Urinary bladder (tissue), 4 donors: ENCODE results near the gene CFAP97D2. TPM values are rescaled to one million over a fixed set of nuclear protein-coding genes. Genes with fewer than 3 reads are reported as not detected.
"Not testable (repeated sequence)": the region's sequence is repeated elsewhere in the genome, so short reads cannot be mapped to it uniquely, and the experiment has no call there.

Experiments
- DNase-seq: peaks from one replicate; pipeline ENCODE4 v3.0.0-alpha.2; 2015; ENCODE audit errors: extremely low spot score
- H3K27ac ChIP-seq: one replicate; pipeline ENCODE4 v1.5.1; 2013; ENCODE audit warnings: low read depth, mild to moderate bottlenecking, moderate library complexity
- H3K36me3 ChIP-seq: one replicate; pipeline ENCODE4 v1.6.1; 2013; ENCODE audit warnings: mild to moderate bottlenecking, moderate library complexity; ENCODE audit not compliant: insufficient read depth
- H3K4me1 ChIP-seq: one replicate; pipeline ENCODE4 v1.6.1; 2013; ENCODE audit warnings: mild to moderate bottlenecking, moderate library complexity; ENCODE audit not compliant: insufficient read depth
- H3K4me3 ChIP-seq: one replicate; pipeline ENCODE4 v1.5.1; 2013; ENCODE audit warnings: low read depth, low read length
- WGBS: extraction: QIAGEN DNeasy Blood & Tissue Kit; methylation state at CpG from one replicate; pipeline ENCODE4 v1.1.7; 2013; 5-methylcytosine and 5-hydroxymethylcytosine counted together
- polyA plus RNA-seq: library from polyadenylated mRNA; stranded (reverse); fragments of 200-250 nt; gene quantifications from one replicate; pipeline ENCODE4 v1.2.3, GENCODE V29; 2013
- total RNA-seq: library from RNA; depleted of rRNA; stranded (reverse); fragments of >200 nt; gene quantifications from one replicate; pipeline ENCODE4 v1.2.3, GENCODE V29; 2014
- donor health status: healthy with polysubstance abuse.
- donor health status: healthy.

Gene CFAP97D2
- total and polyA plus RNA-seq, 2 donors: not detected

GRCh38 chr13:114174529-114174961 lies 4.5 kb upstream of the CFAP97D2 start:
- H3K27ac ChIP-seq: no peak overlapping the region
- H3K36me3 ChIP-seq: no peaks in the 10 kb centered on the region
- WGBS: 21% methylated on average over 3 of the region's 3 CpGs
- H3K4me1 ChIP-seq: no peaks in the 10 kb centered on the region
- no peak overlapping the region for H3K4me3 ChIP-seq
- no peak for DNase-seq

GRCh38 chr13:114176359-114176902 lies 2.6 kb upstream of the CFAP97D2 start:
- not testable (repeated sequence) for H3K36me3 ChIP-seq, H3K27ac ChIP-seq, H3K4me1 ChIP-seq, DNase-seq, H3K4me3 ChIP-seq
- 92% methylated on average over 13 of the region's 14 CpGs for WGBS

GRCh38 chr13:114177245-114178010 lies 1.6 kb upstream of the CFAP97D2 start:
- Histone ChIP-seq H3K4me3 (no peak overlapping the region), H3K27ac (no peak overlapping the region), H3K36me3 (no peaks in the 10 kb centered on the region), H3K4me1 (no peaks in the 10 kb centered on the region)
- 61% methylated on average over 12 of the region's 12 CpGs for WGBS
- no peak for DNase-seq

- Histone ChIP-seq H3K4me1 (peaks cover 2% of the 10 kb centered on the region), H3K27ac (no peak overlapping the region), H3K36me3 (no peaks in the 10 kb centered on the region), H3K4me3 (no peak overlapping the region)
- WGBS: 82% methylated on average over 15 of the region's 15 CpGs
- DNase-seq: no peak
Observed at GRCh38 chr13:114185182-114185971, 6.3 kb downstream of the CFAP97D2 start.

GRCh38 chr13:114194853-114195252 lies 15.8 kb downstream of the CFAP97D2 start:
- Histone ChIP-seq H3K27ac (no peak overlapping the region), H3K36me3 (no peaks in the 10 kb centered on the region), H3K4me1 (no peaks in the 10 kb centered on the region), H3K4me3 (no peak overlapping the region)
- 73% methylated on average over 5 of the region's 5 CpGs for WGBS
- DNase-seq: no peak

- WGBS: 76% methylated on average over 5 of the region's 5 CpGs
- no peak overlapping the region for H3K4me3 ChIP-seq
- peaks cover 1% of the 10 kb centered on the region for H3K4me1 ChIP-seq
- H3K36me3 ChIP-seq: no peaks in the 10 kb centered on the region
- no peak overlapping the region for H3K27ac ChIP-seq
- no peak for DNase-seq
Observed at GRCh38 chr13:114196629-114197028, 17.6 kb downstream of the CFAP97D2 start.

GRCh38 chr13:114198556-114198955 lies 19.5 kb downstream of the CFAP97D2 start:
- no peak for DNase-seq
- H3K27ac ChIP-seq: no peak overlapping the region
- peaks cover 1% of the 10 kb centered on the region for H3K4me1 ChIP-seq
- no peak overlapping the region for H3K4me3 ChIP-seq
- WGBS: 65% methylated on average over 17 of the region's 47 CpGs
- H3K36me3 ChIP-seq: no peaks in the 10 kb centered on the region

- H3K27ac ChIP-seq, DNase-seq, H3K4me3 ChIP-seq, H3K36me3 ChIP-seq, H3K4me1 ChIP-seq: not testable (repeated sequence)
- WGBS: 49% methylated on average over 52 of the region's 75 CpGs
Observed at GRCh38 chr13:114199526-114199925, 20.5 kb downstream of the CFAP97D2 start.

GRCh38 chr13:114199954-114200353 lies 20.9 kb downstream of the CFAP97D2 start:
- 64% methylated on average over 38 of the region's 42 CpGs for WGBS
- H3K27ac ChIP-seq: no peak overlapping the region
- no peaks in the 10 kb centered on the region for H3K36me3 ChIP-seq
- H3K4me1 ChIP-seq: peaks cover 1% of the 10 kb centered on the region
- peak overlapping the region; percentile 5 for H3K4me3 ChIP-seq
- DNase-seq: no peak

- peak overlapping the region; percentile 5 for H3K4me3 ChIP-seq
- no peak for DNase-seq
- no peaks in the 10 kb centered on the region for H3K36me3 ChIP-seq
- peaks cover 1% of the 10 kb centered on the region for H3K4me1 ChIP-seq
- no peak overlapping the region for H3K27ac ChIP-seq
- 44% methylated on average over 18 of the region's 18 CpGs for WGBS
Observed at GRCh38 chr13:114200399-114200911, 21.4 kb downstream of the CFAP97D2 start.

- no peak for DNase-seq
- no peak overlapping the region for H3K4me3 ChIP-seq
- 78% methylated on average over 6 of the region's 6 CpGs for WGBS
- no peak overlapping the region for H3K27ac ChIP-seq
- H3K36me3 ChIP-seq: no peaks in the 10 kb centered on the region
- peaks cover 1% of the 10 kb centered on the region for H3K4me1 ChIP-seq
Observed at GRCh38 chr13:114202581-114202980, 23.5 kb downstream of the CFAP97D2 start.

- H3K27ac ChIP-seq: no peak overlapping the region
- peaks cover 1% of the 10 kb centered on the region for H3K4me1 ChIP-seq
- WGBS: 51% methylated on average over 4 of the region's 4 CpGs
- H3K36me3 ChIP-seq: no peaks in the 10 kb centered on the region
- no peak overlapping the region for H3K4me3 ChIP-seq
- DNase-seq: no peak
Observed at GRCh38 chr13:114203536-114203935, 24.5 kb downstream of the CFAP97D2 start.

GRCh38 chr13:114204894-114205293 lies 25.8 kb downstream of the CFAP97D2 start:
- Histone ChIP-seq H3K27ac (no peak overlapping the region), H3K4me1 (peaks cover 1% of the 10 kb centered on the region), H3K36me3 (no peaks in the 10 kb centered on the region), H3K4me3 (no peak overlapping the region)
- DNase-seq: no peak
- WGBS: 84% methylated on average over 4 of the region's 4 CpGs
